ENCODE measurements around the gene HUWE1.

GRCh38 chrX:53669258-53669657 lies 17.3 kb downstream of the HUWE1 start:
- TF ChIP-seq CTCF (IDR thresholded peaks at IDR 0.05; ENCODE audit: low read length) (no peak), EZH2 (IDR thresholded peaks at IDR 0.05; ENCODE audit: borderline replicate concordance, low read length) (no peak)

All from OCI-LY1 (cell line).